Endothelial cell of umbilical vein (primary cell): ENCODE measurements around the gene LMCD1. TPM values are rescaled to one million over a fixed set of nuclear protein-coding genes. Genes with fewer than 3 reads are reported as not detected.

Experiments
- BruUV-seq: library from RNA; stranded (reverse); fragments of 400-500 nt; replicated peaks from 2 replicates; lab custom pipeline; 2021; lab: Mats Ljungman, UMichigan
- CTCF ChIA-PET: fragments of 300-600, 350-600 bp; sonication (Branson Sonifier 250); formaldehyde crosslinking; loops from one replicate; lab custom pipeline; 2021; ENCODE audit warnings: antibody characterized with exemption, inconsistent platforms; lab: Charles Lee
- POLR2A ChIA-PET: fragments of 300-600, 350-600 bp; sonication (Branson Sonifier 250); formaldehyde crosslinking; loops from one replicate; lab custom pipeline; 2021; ENCODE audit warnings: antibody characterized with exemption, inconsistent platforms; lab: Charles Lee
- DNase-seq: peaks from one replicate; pipeline ENCODE4 v3.0.0-alpha.2; 2011; ENCODE audit warnings: low read depth, low spot score
- FAIRE-seq: peaks from 2 replicates; lab custom pipeline; 2011; peaks lifted over from hg19 to GRCh38; lab: Jason Lieb, UNC
- H2AFZ ChIP-seq: 2 replicates; pipeline ENCODE4 v1.6.0; 2012; ENCODE audit warnings: low read depth, low read length, control low read depth, inconsistent platforms
- H3K27ac ChIP-seq: 2 replicates; pipeline ENCODE4 v1.5.1; 2011; ENCODE audit warnings: low read depth, mild to moderate bottlenecking, control low read depth, low read length, moderate library complexity; ENCODE audit not compliant: insufficient read depth
- H3K27me3 ChIP-seq, 2 experiments: 2 replicates each; pipeline versions ENCODE4 v1.6.0 to v1.6.1; 2011; ENCODE audit warnings: low read length in 2 of 2, mixed read lengths in 1 of 2; ENCODE audit not compliant: control insufficient read depth in 2 of 2, insufficient read depth in 2 of 2
- H3K36me3 ChIP-seq, 2 experiments: 2 replicates in 1 of 2; 3 replicates in 1 of 2; pipeline ENCODE4 v1.5.1; 2011; ENCODE audit warnings: low read length in 2 of 2, mild to moderate bottlenecking in 1 of 2, moderate library complexity in 1 of 2; ENCODE audit not compliant: control insufficient read depth in 2 of 2, insufficient read depth in 2 of 2; ENCODE audit errors: extremely low read depth in 1 of 2
- H3K4me1 ChIP-seq: 3 replicates; pipeline ENCODE4 v1.5.1; 2011; ENCODE audit warnings: mild to moderate bottlenecking, low read length; ENCODE audit not compliant: control insufficient read depth, insufficient read depth; ENCODE audit errors: extremely low read depth
- H3K4me2 ChIP-seq: 2 replicates; pipeline ENCODE4 v1.6.1; 2011; ENCODE audit warnings: low read length, control low read depth, mixed read lengths; ENCODE audit not compliant: insufficient read depth
- H3K4me3 ChIP-seq, 3 experiments: fragments of 200-600 bp in 1 of 3; sonication (generic), shearing (Covaris generic) in 1 of 3; replicated peaks in 1 of 3; 2 replicates each; pipeline ENCODE4 v1.5.1; 2011 to 2016; ENCODE audit warnings: control low read depth in 3 of 3, low read length in 3 of 3, mild to moderate bottlenecking in 2 of 3, inconsistent platforms in 1 of 3, low read depth in 1 of 3, moderate library complexity in 1 of 3; ENCODE audit not compliant: insufficient read depth in 1 of 3
- H3K79me2 ChIP-seq: 2 replicates; pipeline ENCODE4 v1.6.0; 2012; ENCODE audit warnings: low read length, inconsistent platforms; ENCODE audit not compliant: control insufficient read depth, insufficient read depth
- H3K9ac ChIP-seq: replicated peaks from 2 replicates; pipeline ENCODE3; 2011; ENCODE audit warnings: low read length, control low read depth; ENCODE audit not compliant: insufficient read depth; ENCODE audit errors: extremely low read depth
- H3K9me1 ChIP-seq: replicated peaks from 3 replicates; pipeline ENCODE4 v1.6.0; 2011; ENCODE audit warnings: mild to moderate bottlenecking, low read length; ENCODE audit not compliant: control insufficient read depth, insufficient read depth; ENCODE audit errors: extremely low read depth
- H3K9me3 ChIP-seq: replicated peaks from 2 replicates; pipeline ENCODE4 v1.5.1; 2012; ENCODE audit warnings: low read length, inconsistent platforms; ENCODE audit not compliant: control insufficient read depth, insufficient read depth
- H4K20me1 ChIP-seq: replicated peaks from 2 replicates; pipeline ENCODE3; 2011; ENCODE audit warnings: mild to moderate bottlenecking, low read length; ENCODE audit not compliant: control insufficient read depth, insufficient read depth; ENCODE audit errors: extremely low read depth
- EZH2 ChIP-seq: IDR thresholded peaks from 2 replicates; pipeline ENCODE4 v1.6.1; 2012; ENCODE audit warnings: borderline replicate concordance, low read depth, mild to moderate bottlenecking, moderate library complexity, low read length, inconsistent platforms; ENCODE audit not compliant: severe bottlenecking
- FOS ChIP-seq: IDR thresholded peaks from 2 replicates; pipeline ENCODE4 v1.6.1; 2011; ENCODE audit warnings: mild to moderate bottlenecking, low read length, moderate library complexity, borderline replicate concordance; ENCODE audit not compliant: insufficient read depth
- GATA2 ChIP-seq: IDR thresholded peaks from 2 replicates; pipeline ENCODE4 v1.7.0; 2011; ENCODE audit warnings: low read depth, mild to moderate bottlenecking, moderate library complexity, mixed read lengths, low read length; ENCODE audit not compliant: insufficient read length, insufficient read depth
- JUN ChIP-seq: IDR thresholded peaks from 2 replicates; pipeline ENCODE4 v1.6.1; 2011; ENCODE audit warnings: borderline replicate concordance, low read depth; ENCODE audit not compliant: insufficient read length, insufficient read depth
- MYC ChIP-seq: IDR thresholded peaks from one replicate; pipeline ENCODE4 v1.6.1; 2011; ENCODE audit warnings: mild to moderate bottlenecking, low read depth, low read length
- POLR2A ChIP-seq: IDR thresholded peaks from 2 replicates; pipeline ENCODE4 v1.6.1; 2012; ENCODE audit warnings: low read depth, mild to moderate bottlenecking, control low read depth, low read length
- POLR2AphosphoS5 ChIP-seq: IDR thresholded peaks from 2 replicates; pipeline ENCODE4 v1.6.1; 2012; ENCODE audit warnings: low read depth, mild to moderate bottlenecking, control low read depth, low read length, moderate library complexity; ENCODE audit not compliant: insufficient read depth
- dilution Hi-C: fragments of 300-500 bp; cut with MboI; formaldehyde crosslinking; loops from one replicate; pipeline ENCODE4 v1.15.0; 2019; ENCODE audit warnings: low sequenced_read_pairs; ENCODE audit not compliant: extremely low pct_ligation_motif_present
- intact Hi-C: fragments of 100-400 bp; cut with micrococcal nuclease; formaldehyde crosslinking; loops from one replicate; pipeline ENCODE4 v1.10.0; 2022
- polyA plus RNA-seq, 4 experiments: library from polyadenylated mRNA; depleted of rRNA in 3 of 4; stranded (reverse) in 3 of 4; unstranded in 1 of 4; fragments of >200 nt; gene quantifications; 2 replicates each; pipeline versions ENCODE4 v1.2.1 to v1.2.3, GENCODE V29; 2011 to 2012; ENCODE audit warnings: missing spikeins in 1 of 4
- total RNA-seq: library from RNA; stranded (reverse); gene quantifications from 2 replicates; pipeline ENCODE4 v1.2.3, GENCODE V29; 2021
- TF ChIP-seq, protein P1 (sequence below), 2 donors: IDR thresholded peaks; 1 replicate in 1 of 2; 2 replicates in 1 of 2; pipeline ENCODE4 v1.5.1; 2011; ENCODE audit warnings: low read length in 2 of 2, mild to moderate bottlenecking in 2 of 2, moderate library complexity in 2 of 2, control low read depth in 1 of 2, inconsistent platforms in 1 of 2, low read depth in 1 of 2; ENCODE audit not compliant: insufficient read depth in 1 of 2; ENCODE audit errors: extremely low read depth in 1 of 2
- TF ChIP-seq, protein P2 (sequence below): IDR thresholded peaks from 2 replicates; pipeline ENCODE4 v1.6.1; 2011; ENCODE audit not compliant: insufficient read depth, insufficient read length

Gene LMCD1
- total and polyA plus RNA-seq, 2 donors (not counting 3 experiments of a cell fraction or from before 2014, with no cell fraction given), result 7.6 to 14.5 TPM

DNA sequence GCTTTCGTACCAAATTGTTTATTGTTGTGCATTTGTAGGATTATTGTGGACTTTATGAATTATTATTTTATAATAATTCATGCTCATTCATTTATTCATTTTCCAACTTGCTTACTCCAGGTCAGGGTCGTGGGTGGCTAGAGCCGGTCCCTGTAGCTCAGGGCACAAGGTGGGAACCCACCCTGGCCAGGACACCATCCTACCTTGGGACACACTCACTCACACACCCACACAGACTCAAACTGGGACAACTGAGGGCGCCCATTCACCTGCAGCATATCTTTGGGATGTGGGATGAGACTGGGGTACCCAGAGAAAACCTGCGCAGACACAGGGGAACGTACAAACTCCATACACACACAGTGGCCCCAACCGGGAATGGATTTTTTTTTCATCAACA is 102.4 kb downstream of the LMCD1 start:
- no peak overlapping the region for H2AFZ ChIP-seq
- FAIRE-seq (no peak), DNase-seq (no peak)
- dilution Hi-C loops (no loop called here), intact Hi-C loops (no loop called here)
- no peak overlapping the region for H3K27ac ChIP-seq
- H3K9ac ChIP-seq, result no peak overlapping the region
- no peaks in the 10 kb centered on the region for H3K79me2 ChIP-seq
- BruUV-seq, result no TSS peak
- TF ChIP-seq POLR2AphosphoS5, result no peak
- TF ChIP-seq, protein P1, sequence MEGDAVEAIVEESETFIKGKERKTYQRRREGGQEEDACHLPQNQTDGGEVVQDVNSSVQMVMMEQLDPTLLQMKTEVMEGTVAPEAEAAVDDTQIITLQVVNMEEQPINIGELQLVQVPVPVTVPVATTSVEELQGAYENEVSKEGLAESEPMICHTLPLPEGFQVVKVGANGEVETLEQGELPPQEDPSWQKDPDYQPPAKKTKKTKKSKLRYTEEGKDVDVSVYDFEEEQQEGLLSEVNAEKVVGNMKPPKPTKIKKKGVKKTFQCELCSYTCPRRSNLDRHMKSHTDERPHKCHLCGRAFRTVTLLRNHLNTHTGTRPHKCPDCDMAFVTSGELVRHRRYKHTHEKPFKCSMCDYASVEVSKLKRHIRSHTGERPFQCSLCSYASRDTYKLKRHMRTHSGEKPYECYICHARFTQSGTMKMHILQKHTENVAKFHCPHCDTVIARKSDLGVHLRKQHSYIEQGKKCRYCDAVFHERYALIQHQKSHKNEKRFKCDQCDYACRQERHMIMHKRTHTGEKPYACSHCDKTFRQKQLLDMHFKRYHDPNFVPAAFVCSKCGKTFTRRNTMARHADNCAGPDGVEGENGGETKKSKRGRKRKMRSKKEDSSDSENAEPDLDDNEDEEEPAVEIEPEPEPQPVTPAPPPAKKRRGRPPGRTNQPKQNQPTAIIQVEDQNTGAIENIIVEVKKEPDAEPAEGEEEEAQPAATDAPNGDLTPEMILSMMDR (IDR thresholded peaks at IDR 0.05; ENCODE audit: extremely low read depth in 1 of 2, insufficient read depth in 1 of 2, low read depth in 1 of 2, low read length in 2 of 2), result no peak
- TF ChIP-seq, protein P2, sequence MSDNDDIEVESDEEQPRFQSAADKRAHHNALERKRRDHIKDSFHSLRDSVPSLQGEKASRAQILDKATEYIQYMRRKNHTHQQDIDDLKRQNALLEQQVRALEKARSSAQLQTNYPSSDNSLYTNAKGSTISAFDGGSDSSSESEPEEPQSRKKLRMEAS, result no peak
- no peak for TF ChIP-seq JUN
- no peak for TF ChIP-seq FOS
- no peak for TF ChIP-seq EZH2
- no peak for TF ChIP-seq POLR2A
- no peak for TF ChIP-seq MYC
- no peak for TF ChIP-seq GATA2
- H3K27me3 ChIP-seq, result peaks cover 0 to 1% of the 10 kb centered on the region in 2 experiments
- H3K4me1 ChIP-seq, result no peaks in the 10 kb centered on the region
- H3K4me3 ChIP-seq, result no peak overlapping the region
- POLR2A ChIA-PET, result no interaction called here
- H3K36me3 ChIP-seq, result no peaks in the 10 kb centered on the region
- no peaks in the 10 kb centered on the region for H3K9me3 ChIP-seq
- H3K4me2 ChIP-seq, result no peak overlapping the region
- CTCF ChIA-PET, result no interaction called here
- no peaks in the 10 kb centered on the region for H3K9me1 ChIP-seq
- no peaks in the 10 kb centered on the region for H4K20me1 ChIP-seq
